Esophagus squamous epithelium (tissue), 4 donors: ENCODE results near the gene ALX3.

Source experiments
- CTCF ChIP-seq, 6 experiments: fragments of 450-650 bp in 4 of 6; fragments of 200-600 bp in 2 of 6; sonication (generic) in 2 of 6; IDR thresholded peaks; one replicate each; pipeline ENCODE4 v1.5.1; 2016 to 2019; ENCODE audit warnings: antibody characterized with exemption in 6 of 6, mild to moderate bottlenecking in 4 of 6, moderate library complexity in 4 of 6
- POLR2A ChIP-seq, 4 donors: fragments of 450-650 bp; IDR thresholded peaks; one replicate each; pipeline ENCODE4 v1.6.1; 2017; ENCODE audit warnings: antibody characterized with exemption in 4 of 4, mild to moderate bottlenecking in 4 of 4, moderate library complexity in 3 of 4

- TF ChIP-seq CTCF (IDR thresholded peaks at IDR 0.05) = peak; percentile 75 to 95 (median 84)
- no peak for TF ChIP-seq POLR2A (IDR thresholded peaks at IDR 0.05)
Observed at GRCh38 chr1:110053552-110054428, 16.7 kb downstream of the ALX3 start.
